BJ (cell line): Measurements from ENCODE around the gene FSCN2. TPM values are rescaled to one million over a fixed set of nuclear protein-coding genes. Genes with fewer than 3 reads are reported as not detected.

Experiments used
- CTCF ChIA-PET: fragments of 350-600 bp; formaldehyde crosslinking; extraction: SDS; loops from one replicate; lab custom pipeline; 2021; ENCODE audit warnings: antibody characterized with exemption, inconsistent platforms; lab: Yijun Ruan, JAX
- POLR2A ChIA-PET: fragments of 300-600 bp; sonication (Branson Sonifier 250); formaldehyde crosslinking; extraction: SDS; loops from one replicate; lab custom pipeline; 2021; ENCODE audit warnings: antibody characterized with exemption; lab: Charles Lee
- DNase-seq: peaks from one replicate; pipeline ENCODE4 v3.0.0-alpha.2; 2011; ENCODE audit warnings: low read depth
- H3K27me3 ChIP-seq: 2 replicates; pipeline ENCODE4 v1.6.0; 2011; ENCODE audit warnings: low read length; ENCODE audit not compliant: control insufficient read depth, insufficient read depth
- H3K36me3 ChIP-seq: 2 replicates; pipeline ENCODE4 v1.5.1; 2011; ENCODE audit warnings: low read length; ENCODE audit not compliant: control insufficient read depth, insufficient read depth
- H3K4me3 ChIP-seq: 2 replicates; pipeline ENCODE4 v1.5.1; 2011; ENCODE audit warnings: low read depth, mild to moderate bottlenecking, control low read depth, low read length
- CTCF ChIP-seq: IDR thresholded peaks from 2 replicates; pipeline ENCODE4 v1.5.1; 2011; ENCODE audit warnings: low read depth, mild to moderate bottlenecking, control low read depth, inconsistent platforms, low read length, moderate library complexity; ENCODE audit not compliant: insufficient read depth
- polyA plus RNA-seq: library from polyadenylated mRNA; depleted of rRNA; stranded (reverse); fragments of >200 nt; gene quantifications from 2 replicates; pipeline ENCODE4 v1.2.3, GENCODE V29; 2011

FSCN2 gene
- polyA plus RNA-seq, 1 experiment = 1.3 TPM

DNA sequence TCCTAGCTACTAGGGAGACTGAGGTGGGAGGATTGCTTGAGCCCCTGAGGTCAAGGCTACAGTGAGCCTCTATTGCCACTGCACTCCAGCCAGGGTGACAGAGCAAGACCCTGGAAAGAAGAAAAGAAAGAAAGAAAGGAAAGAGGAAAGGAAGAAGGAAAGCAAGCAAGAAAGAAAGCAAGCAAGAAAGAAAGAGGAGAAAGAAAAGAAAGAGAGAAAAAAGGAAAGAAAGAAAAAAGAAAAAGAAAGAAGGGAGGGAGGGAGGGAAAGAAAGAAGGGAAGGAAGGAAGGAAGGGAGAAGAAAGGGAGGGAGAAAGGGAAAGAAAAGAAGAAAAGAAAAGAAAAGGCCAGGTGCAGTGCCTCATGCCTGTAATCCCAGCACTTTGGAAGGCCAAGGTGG is 24.6 kb upstream of the FSCN2 start:
- POLR2A ChIA-PET = interaction anchor here (0.6 kb wide), 2 partner anchors 67 to 109 kb away, joined by 3 to 6 read pairs; partner anchors contain the start of gene BAHCC1

DNA sequence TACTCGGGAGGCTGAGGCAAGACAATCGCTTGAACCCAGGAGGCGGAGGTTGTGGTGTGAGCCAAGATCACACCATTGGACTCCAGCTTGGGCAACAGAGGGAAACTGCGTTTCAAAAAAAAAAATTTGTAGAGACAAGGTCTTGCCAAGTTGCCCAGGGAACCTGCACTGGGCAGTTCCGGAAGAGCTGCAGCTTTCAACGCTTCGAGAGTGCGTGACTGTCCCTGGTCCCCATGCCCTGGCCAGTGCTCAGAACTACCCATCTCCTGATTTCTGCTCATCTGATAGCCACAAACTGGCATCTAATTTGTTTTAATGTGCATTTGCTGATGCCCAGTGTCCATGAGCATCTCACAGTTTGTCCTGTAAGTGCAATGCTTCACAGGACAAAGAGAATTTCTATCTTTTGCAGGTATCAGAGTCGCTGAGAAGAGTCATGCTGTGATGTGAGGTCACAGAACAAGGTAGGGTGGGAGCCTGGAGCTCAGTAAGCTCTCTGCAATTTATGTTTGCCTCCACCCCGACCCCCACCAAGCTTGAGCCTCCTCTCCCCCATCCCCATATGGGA is 19.5 kb upstream of the FSCN2 start:
- no peak for DNase-seq
- H3K36me3 ChIP-seq = peaks cover 31% of the 10 kb centered on the region
- TF ChIP-seq CTCF = no peak
- peak overlapping the region; percentile 95 for H3K4me3 ChIP-seq
- no peaks in the 10 kb centered on the region for H3K27me3 ChIP-seq
- CTCF ChIA-PET = interaction anchor here (0.6 to 2.0 kb wide), 4 partner anchors 92 to 394 kb away, joined by 3 to 8 read pairs (median 4); no protein-coding TSS in a partner anchor
- POLR2A ChIA-PET = interaction anchor here (0.6 to 0.9 kb wide), 4 partner anchors 92 to 261 kb away, joined by 3 to 12 read pairs (median 4); no protein-coding TSS in a partner anchor

More for the DNA sequence above, 24.6 kb upstream of the FSCN2 start:
- no peak for TF ChIP-seq CTCF
- Histone ChIP-seq H3K4me3 (no peak overlapping the region), H3K27me3 (no peaks in the 10 kb centered on the region; the same call in 1 of the 2 replicates), H3K36me3 (no peaks in the 10 kb centered on the region)
- no peak for DNase-seq
- CTCF ChIA-PET = no interaction called here

DNA sequence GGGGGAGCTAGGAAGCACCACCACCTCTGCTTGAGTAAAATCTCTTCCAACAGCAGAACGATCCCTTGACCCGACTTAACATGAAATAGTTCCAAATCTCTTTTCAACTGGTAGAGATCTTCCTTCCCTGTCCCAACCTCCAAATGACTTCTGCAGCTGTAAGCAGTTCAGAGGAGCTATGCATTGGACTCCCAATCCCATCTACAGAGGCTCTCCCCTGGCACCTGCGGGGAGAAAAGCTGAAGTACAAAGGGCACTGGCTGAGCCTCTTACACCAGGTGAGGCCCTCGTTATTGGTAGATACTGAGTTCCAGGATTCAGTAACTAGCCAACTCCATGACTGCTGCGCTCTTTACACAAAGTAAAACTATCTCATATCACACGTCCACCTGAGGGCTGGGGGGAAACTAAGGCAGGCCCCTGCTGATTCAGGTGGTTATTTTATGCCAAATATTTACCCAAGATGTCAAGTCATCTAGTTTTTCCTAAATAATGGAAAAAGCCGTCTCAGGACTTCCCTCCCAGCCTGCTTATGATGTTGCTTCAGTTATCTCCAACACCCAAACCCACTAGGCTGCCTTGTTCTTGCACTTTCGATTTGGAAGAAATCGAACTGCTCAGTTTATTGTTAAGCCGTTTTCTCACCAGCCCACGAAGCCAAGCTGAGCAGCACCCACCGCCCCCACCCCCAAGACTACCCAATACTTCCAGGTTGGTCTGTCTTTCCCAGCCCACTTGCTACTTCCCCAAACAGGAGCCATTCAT is 18.8 kb upstream of the FSCN2 start:
- CTCF ChIA-PET = interaction anchor here (0.6 to 2.0 kb wide), 3 partner anchors 91 to 395 kb away, joined by 3 to 8 read pairs (median 4); no protein-coding TSS in a partner anchor
- H3K27me3 ChIP-seq = no peaks in the 10 kb centered on the region
- peaks cover 31% of the 10 kb centered on the region for H3K36me3 ChIP-seq
- DNase-seq = no peak
- H3K4me3 ChIP-seq = peak overlapping the region; percentile 95
- POLR2A ChIA-PET = interaction anchor here (0.5 to 1.3 kb wide), 3 partner anchors 9 to 115 kb away, joined by 3 to 5 read pairs (median 3); partner anchors contain the start of gene BAHCC1
- no peak for TF ChIP-seq CTCF

- CTCF ChIA-PET = interaction anchor here (0.6 to 2.9 kb wide), 4 partner anchors 25 to 91 kb away, joined by 3 to 10 read pairs (median 6); no protein-coding TSS in a partner anchor
- H3K4me3 ChIP-seq = peak overlapping the region; percentile 95
Measured at GRCh38 chr17:81509972-81510784, 18.0 kb upstream of the FSCN2 start.

More at GRCh38 chr17:81509972-81510784, 18.0 kb upstream of the FSCN2 start:
- peaks cover 31% of the 10 kb centered on the region for H3K36me3 ChIP-seq
- no peaks in the 10 kb centered on the region for H3K27me3 ChIP-seq
- POLR2A ChIA-PET = interaction anchor here (0.5 to 1.3 kb wide), 2 partner anchors 8 to 115 kb away, joined by 3 to 5 read pairs; partner anchors contain the start of gene BAHCC1
- no peak for DNase-seq
- TF ChIP-seq CTCF = no peak
